ENCODE results near the gene RFLNA. TPM values are rescaled to one million over a fixed set of nuclear protein-coding genes. Genes with fewer than 3 reads are reported as not detected.

Gene RFLNA
- total RNA-seq, 1 donor from 2014 or later, result 1.4 TPM

GRCh38 chr12:124315372-124316044 lies 20.6 kb downstream of the RFLNA start:
- Histone ChIP-seq H3K9ac (no peak overlapping the region), H3K36me3 (no peaks in the 10 kb centered on the region), H3K9me3 (ENCODE audit: low read depth) (no peaks in the 10 kb centered on the region), H3K27me3 (no peaks in the 10 kb centered on the region), H4K20me1 (ENCODE audit: low read depth) (no peaks in the 10 kb centered on the region), H2AFZ (replicated peaks) (no peak overlapping the region), H3F3A (ENCODE audit: low read depth) (no peaks in the 10 kb centered on the region), H3K4me1 (peaks cover 12% of the 10 kb centered on the region), H3K4me3 (no peak overlapping the region), H3K27ac (no peak overlapping the region), H3K4me2 (no peak overlapping the region), H3K79me2 (ENCODE audit: low read depth) (no peaks in the 10 kb centered on the region)
- TF ChIP-seq EZH2phosphoT487 (IDR thresholded peaks at IDR 0.05) (no peak), EZH2 (IDR thresholded peaks at IDR 0.05) (no peak), CTCF (IDR thresholded peaks at IDR 0.05) (no peak)
- H3K36me3 Mint-ChIP-seq, result peaks cover 3% of the 10 kb centered on the region
- H3K27ac Mint-ChIP-seq, result no peak overlapping the region
- DNase-seq (ENCODE audit: low spot score), result no peak
- peaks cover 7% of the 10 kb centered on the region for H3K9me3 Mint-ChIP-seq
- H3K4me3 Mint-ChIP-seq, result no peak overlapping the region
- peaks cover 5% of the 10 kb centered on the region for H3K27me3 Mint-ChIP-seq (ENCODE audit: insufficient read depth, low read depth)
- peaks cover 35% of the 10 kb centered on the region for H3K4me1 Mint-ChIP-seq

GRCh38 chr12:124316257-124316900 lies 21.5 kb downstream of the RFLNA start:
- no peak for DNase-seq (ENCODE audit: low spot score)
- Histone ChIP-seq H3K36me3 (no peaks in the 10 kb centered on the region), H3K27me3 (no peaks in the 10 kb centered on the region), H3K27ac (no peak overlapping the region), H3K4me1 (peaks cover 12% of the 10 kb centered on the region), H4K20me1 (ENCODE audit: low read depth) (no peaks in the 10 kb centered on the region), H3K4me3 (no peak overlapping the region), H3K79me2 (ENCODE audit: low read depth) (no peaks in the 10 kb centered on the region), H3K9ac (no peak overlapping the region), H2AFZ (replicated peaks) (no peak overlapping the region), H3K4me2 (no peak overlapping the region), H3K9me3 (ENCODE audit: low read depth) (no peaks in the 10 kb centered on the region), H3F3A (ENCODE audit: low read depth) (no peaks in the 10 kb centered on the region)
- TF ChIP-seq CTCF (IDR thresholded peaks at IDR 0.05), result no peak
- no peak for TF ChIP-seq EZH2phosphoT487 (IDR thresholded peaks at IDR 0.05)
- TF ChIP-seq EZH2 (IDR thresholded peaks at IDR 0.05), result no peak
- peak overlapping the region; percentile 37 for H3K27ac Mint-ChIP-seq
- H3K4me1 Mint-ChIP-seq, result peaks cover 35% of the 10 kb centered on the region
- no peak overlapping the region for H3K4me3 Mint-ChIP-seq
- peaks cover 3% of the 10 kb centered on the region for H3K36me3 Mint-ChIP-seq
- H3K27me3 Mint-ChIP-seq (ENCODE audit: insufficient read depth, low read depth), result peaks cover 5% of the 10 kb centered on the region
- peaks cover 7% of the 10 kb centered on the region for H3K9me3 Mint-ChIP-seq

- Histone ChIP-seq H3K27me3 (no peaks in the 10 kb centered on the region), H3F3A (ENCODE audit: low read depth) (no peaks in the 10 kb centered on the region), H3K36me3 (no peaks in the 10 kb centered on the region), H3K4me1 (peaks cover 12% of the 10 kb centered on the region), H4K20me1 (ENCODE audit: low read depth) (no peaks in the 10 kb centered on the region), H3K9ac (no peak overlapping the region), H3K4me3 (no peak overlapping the region), H3K27ac (no peak overlapping the region), H3K9me3 (ENCODE audit: low read depth) (no peaks in the 10 kb centered on the region), H3K79me2 (ENCODE audit: low read depth) (no peaks in the 10 kb centered on the region), H3K4me2 (no peak overlapping the region), H2AFZ (replicated peaks) (no peak overlapping the region)
- Mint-ChIP-seq H3K27ac (no peak overlapping the region), H3K4me1 (peaks cover 35% of the 10 kb centered on the region), H3K27me3 (ENCODE audit: insufficient read depth, low read depth) (peaks cover 5% of the 10 kb centered on the region), H3K4me3 (no peak overlapping the region), H3K9me3 (peaks cover 5% of the 10 kb centered on the region), H3K36me3 (peaks cover 4% of the 10 kb centered on the region)
- DNase-seq (ENCODE audit: low spot score), result no peak
- no peak for TF ChIP-seq EZH2 (IDR thresholded peaks at IDR 0.05)
- TF ChIP-seq CTCF (IDR thresholded peaks at IDR 0.05), result no peak
- no peak for TF ChIP-seq EZH2phosphoT487 (IDR thresholded peaks at IDR 0.05)
These were observed 22.5 kb downstream of the RFLNA start for GRCh38 chr12:124317400-124317799.
